Mesodermal cell (in vitro differentiated cells): ENCODE measurements around the gene UGT3A2.

Experiments
- H3K27ac ChIP-seq: 2 replicates; pipeline ENCODE4 v1.7.0; 2013; ENCODE audit warnings: mild to moderate bottlenecking, low read depth, low read length, moderate library complexity; ENCODE audit not compliant: severe bottlenecking
- H3K36me3 ChIP-seq: 2 replicates; pipeline ENCODE4 v1.7.1; 2013; ENCODE audit warnings: mild to moderate bottlenecking, low read length, moderate library complexity; ENCODE audit not compliant: control insufficient read depth, insufficient read depth
- H3K4me1 ChIP-seq: one replicate; pipeline ENCODE4 v1.7.1; 2013; ENCODE audit warnings: mild to moderate bottlenecking, low read length; ENCODE audit not compliant: insufficient read depth, control insufficient read depth, poor library complexity, severe bottlenecking
- H3K4me3 ChIP-seq: 2 replicates; pipeline ENCODE4 v1.7.0; 2013; ENCODE audit warnings: low read length, control low read depth, mild to moderate bottlenecking; ENCODE audit not compliant: insufficient read depth, poor library complexity, severe bottlenecking; ENCODE audit errors: extremely low read depth
- H3K9me3 ChIP-seq: 2 replicates; pipeline ENCODE4 v1.7.1; 2013; ENCODE audit warnings: mild to moderate bottlenecking, low read length, moderate library complexity; ENCODE audit not compliant: control insufficient read depth
- WGBS, 2 experiments: methylation state at CpG; one replicate each; pipeline ENCODE4 v1.1.5; 2013; ENCODE audit warnings: missing lambda C conversion rate in 2 of 2; ENCODE audit not compliant: insufficient coverage in 2 of 2; 5-methylcytosine and 5-hydroxymethylcytosine counted together

Gene UGT3A2

GRCh38 chr5:36070687-36071571 is 4.2 kb upstream of the UGT3A2 start:
- H3K4me1 ChIP-seq: peaks cover 7% of the 10 kb centered on the region
- 85 to 86% methylated on average over 4 to 6 of the region's 9 CpGs for WGBS, 2 experiments
- H3K9me3 ChIP-seq: no peaks in the 10 kb centered on the region
- no peaks in the 10 kb centered on the region for H3K36me3 ChIP-seq
- H3K27ac ChIP-seq: no peak overlapping the region
- H3K4me3 ChIP-seq: no peak overlapping the region

- Histone ChIP-seq H3K36me3 (no peaks in the 10 kb centered on the region), H3K4me1 (peaks cover 8% of the 10 kb centered on the region), H3K9me3 (no peaks in the 10 kb centered on the region), H3K27ac (no peak overlapping the region), H3K4me3 (no peak overlapping the region)
- WGBS, 2 experiments: 90 to 96% methylated on average over 4 to 5 of the region's 5 CpGs
Measured at GRCh38 chr5:36068751-36069281, 2.1 kb upstream of the UGT3A2 start.

- peak overlapping the region; percentile 35 for H3K4me3 ChIP-seq
- no peaks in the 10 kb centered on the region for H3K36me3 ChIP-seq
- WGBS, 2 experiments: 27 to 40% methylated on average over 9 to 12 of the region's 13 CpGs
- H3K9me3 ChIP-seq: no peaks in the 10 kb centered on the region
- H3K27ac ChIP-seq: no peak overlapping the region
- peaks cover 8% of the 10 kb centered on the region for H3K4me1 ChIP-seq
Measured at GRCh38 chr5:36066001-36066539, 612 bp downstream of the UGT3A2 start.

GRCh38 chr5:36060420-36060887 is 6.2 kb downstream of the UGT3A2 start:
- Histone ChIP-seq H3K9me3 (no peaks in the 10 kb centered on the region), H3K4me1 (peaks cover 9% of the 10 kb centered on the region), H3K4me3 (no peak overlapping the region), H3K27ac (no peak overlapping the region), H3K36me3 (no peaks in the 10 kb centered on the region)
- WGBS, 2 experiments: 90 to 92% methylated on average over 4 to 10 of the region's 12 CpGs

GRCh38 chr5:36059571-36060419 is 6.9 kb downstream of the UGT3A2 start:
- Histone ChIP-seq H3K36me3 (no peaks in the 10 kb centered on the region), H3K4me1 (peaks cover 9% of the 10 kb centered on the region), H3K9me3 (no peaks in the 10 kb centered on the region), H3K27ac (peak overlapping the region; percentile 41), H3K4me3 (no peak overlapping the region)
- WGBS, 2 experiments: 86 to 100% methylated on average over 4 of the region's 5 CpGs

GRCh38 chr5:36058776-36059175 is 7.9 kb downstream of the UGT3A2 start:
- no peak overlapping the region for H3K4me3 ChIP-seq
- H3K9me3 ChIP-seq: no peaks in the 10 kb centered on the region
- peaks cover 9% of the 10 kb centered on the region for H3K4me1 ChIP-seq
- H3K36me3 ChIP-seq: no peaks in the 10 kb centered on the region
- H3K27ac ChIP-seq: no peak overlapping the region
- WGBS, 2 experiments: 87% methylated on average over 2 of the region's 2 CpGs; no CpG with 5 or more reads in 1 of the 2 experiments

DNA sequence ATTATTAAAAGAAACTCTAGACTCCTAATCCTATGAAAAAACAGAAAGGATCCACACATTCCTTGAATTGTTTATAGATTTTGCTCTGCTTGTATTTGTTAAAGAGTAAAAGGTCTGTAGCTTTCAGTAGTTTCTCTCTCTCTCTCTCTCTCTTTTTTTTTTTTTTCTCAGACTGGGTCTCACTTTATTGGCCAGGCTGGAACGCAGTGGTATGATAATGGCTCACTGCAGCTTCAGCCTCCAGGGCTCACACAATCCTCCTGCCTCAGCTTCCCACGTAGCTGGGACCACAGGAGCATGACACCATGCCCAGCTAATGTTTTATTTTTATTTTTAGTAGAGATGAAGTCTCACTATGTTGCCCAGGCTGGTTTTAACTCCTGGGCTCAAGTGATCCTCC is 9.3 kb downstream of the UGT3A2 start:
- Histone ChIP-seq H3K4me1 (peaks cover 9% of the 10 kb centered on the region), H3K9me3 (no peaks in the 10 kb centered on the region), H3K4me3 (no peak overlapping the region), H3K36me3 (no peaks in the 10 kb centered on the region), H3K27ac (no peak overlapping the region)
- no CpG with 5 or more reads among the region's 2 CpGs for WGBS, 2 experiments

DNA sequence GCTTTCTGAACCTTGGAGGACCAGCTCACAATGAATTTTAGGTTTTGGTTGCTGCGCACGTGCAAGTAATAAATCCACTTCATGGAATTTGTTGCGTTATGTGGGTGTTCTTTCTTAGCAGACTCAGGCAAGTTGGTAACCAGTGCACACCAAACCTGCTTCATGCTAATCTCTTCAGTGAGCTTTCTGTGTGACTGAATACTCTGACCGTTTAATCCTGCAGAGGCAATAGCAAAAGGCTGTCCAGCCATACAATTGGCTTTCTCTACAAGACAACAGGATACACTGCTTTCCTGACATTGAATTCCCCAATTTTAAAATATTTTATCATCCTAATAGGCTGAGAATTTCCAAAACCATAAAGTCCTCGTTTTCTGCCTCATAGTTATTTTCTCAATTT is 10.3 kb downstream of the UGT3A2 start:
- Histone ChIP-seq H3K9me3 (no peaks in the 10 kb centered on the region), H3K36me3 (no peaks in the 10 kb centered on the region), H3K27ac (no peak overlapping the region), H3K4me1 (peaks cover 9% of the 10 kb centered on the region), H3K4me3 (no peak overlapping the region)
- WGBS, 2 experiments: 67 to 84% methylated on average over 3 to 5 of the region's 5 CpGs

- Histone ChIP-seq H3K27ac (no peak overlapping the region), H3K4me1 (peaks cover 9% of the 10 kb centered on the region), H3K9me3 (no peaks in the 10 kb centered on the region), H3K36me3 (no peaks in the 10 kb centered on the region), H3K4me3 (no peak overlapping the region)
- 86 to 95% methylated on average over 2 to 4 of the region's 5 CpGs for WGBS, 2 experiments
Measured at GRCh38 chr5:36055984-36056383, 10.7 kb downstream of the UGT3A2 start.

GRCh38 chr5:36054647-36055046 is 12.0 kb downstream of the UGT3A2 start:
- H3K4me3 ChIP-seq: no peak overlapping the region
- H3K4me1 ChIP-seq: peaks cover 4% of the 10 kb centered on the region
- no peaks in the 10 kb centered on the region for H3K9me3 ChIP-seq
- no peaks in the 10 kb centered on the region for H3K36me3 ChIP-seq
- 57 to 86% methylated on average over 1 of the region's 3 CpGs for WGBS, 2 experiments
- no peak overlapping the region for H3K27ac ChIP-seq
